ENCODE results near the gene IFT88.
"Not testable (repeated sequence)": the region's sequence is repeated elsewhere in the genome, so short reads cannot be mapped to it uniquely, and the experiment has no call there.

Gene IFT88

GRCh38 chr13:20633802-20634201, 66.8 kb downstream of the IFT88 start:
- DNase-seq: no peak

GRCh38 chr13:20636079-20636478, 69.1 kb downstream of the IFT88 start:
- no peak for DNase-seq

- DNase-seq: no peak
Measured at GRCh38 chr13:20637811-20638210, 70.9 kb downstream of the IFT88 start.

DNA sequence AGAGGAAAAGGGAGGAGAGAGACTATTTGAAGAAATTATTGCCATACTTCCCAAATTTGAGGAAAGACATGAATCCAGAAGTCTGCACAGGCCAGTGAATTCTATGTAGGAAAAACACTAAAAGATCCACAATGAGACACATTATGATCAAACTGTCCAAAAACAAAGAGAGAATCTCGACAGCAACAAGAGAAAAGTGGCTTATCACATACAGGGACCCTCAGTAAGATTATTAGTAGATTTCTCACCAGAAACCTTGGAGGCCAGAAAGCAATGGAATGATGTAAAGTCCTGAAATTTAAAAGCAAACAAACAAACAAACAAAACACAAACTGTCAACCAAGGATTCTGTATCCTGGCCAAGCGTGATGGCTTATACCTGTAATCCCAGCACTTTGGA, 80.8 kb downstream of the IFT88 start:
- DNase-seq: no peak

GRCh38 chr13:20652946-20653345, 86.0 kb downstream of the IFT88 start:
- no peak for DNase-seq

GRCh38 chr13:20654156-20654555, 87.2 kb downstream of the IFT88 start:
- no peak for DNase-seq

- no peak for DNase-seq
Measured at GRCh38 chr13:20658451-20659040, 91.6 kb downstream of the IFT88 start.

DNA sequence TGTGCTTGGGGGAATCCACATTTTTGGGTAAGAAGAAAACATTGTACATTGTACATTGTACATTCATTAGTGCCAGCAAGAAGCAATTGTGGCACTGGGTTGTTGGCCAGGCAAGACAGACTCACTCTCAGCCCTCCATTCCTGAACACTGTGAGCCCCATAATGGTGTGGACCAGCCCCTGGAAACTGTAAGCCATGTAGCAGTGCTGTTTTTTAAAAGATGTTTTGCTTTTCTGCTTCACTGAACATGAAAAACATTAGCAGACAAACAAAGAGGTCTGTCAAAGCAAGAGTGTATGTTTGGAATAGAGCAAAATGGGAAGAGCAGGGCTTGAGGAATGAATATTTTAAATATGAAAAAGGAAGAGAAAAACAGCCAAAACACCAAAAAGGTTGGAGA, 97.4 kb downstream of the IFT88 start:
- no peak for DNase-seq

DNA sequence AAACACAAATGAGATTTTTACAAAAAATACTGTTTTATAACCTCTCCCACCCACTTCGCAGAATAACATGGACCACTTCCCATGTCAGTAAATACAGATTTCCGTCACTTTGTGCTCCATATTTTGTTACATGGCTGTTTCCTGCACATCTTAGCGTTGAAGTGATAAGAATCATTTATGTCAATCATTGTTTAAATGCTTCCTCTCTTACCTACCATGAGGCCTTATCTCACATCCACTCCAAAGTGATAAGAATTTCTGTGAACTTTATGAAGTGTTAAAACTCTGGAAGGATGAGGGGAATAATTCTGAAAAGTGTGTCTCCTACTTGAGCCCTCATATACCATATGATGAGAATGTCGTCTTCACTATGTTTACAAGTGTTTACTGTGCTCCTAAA, 100.0 kb downstream of the IFT88 start:
- no peak for DNase-seq

DNA sequence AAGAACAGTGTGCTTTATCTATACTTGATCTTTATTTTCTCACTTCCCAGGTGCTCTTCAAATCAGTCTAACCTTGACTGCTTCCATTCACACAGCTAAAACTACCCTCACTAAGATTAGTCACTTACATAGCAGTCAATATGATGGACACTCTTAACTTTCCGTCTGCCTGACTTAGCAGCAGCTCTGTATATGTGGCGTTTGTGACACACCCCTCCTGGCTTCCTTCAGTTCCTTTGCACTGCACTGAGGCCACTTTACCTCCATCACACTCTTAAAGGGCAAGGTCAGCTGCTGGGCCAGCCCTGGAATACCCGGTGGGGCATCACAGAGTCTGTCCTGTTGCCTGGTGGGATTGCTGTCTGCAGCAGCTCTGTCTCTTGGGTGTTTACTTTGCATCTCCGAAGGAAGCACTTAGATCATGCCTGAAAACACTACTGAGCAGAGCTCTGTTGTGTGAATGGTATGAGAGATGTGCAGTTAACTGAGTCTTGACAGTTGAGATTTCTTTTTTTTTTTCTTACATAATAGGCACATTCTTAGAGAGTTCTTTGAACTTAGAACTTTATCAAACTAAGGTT, 101.0 kb downstream of the IFT88 start:
- DNase-seq: no peak

- DNase-seq: no peak
Measured at GRCh38 chr13:20669162-20669561, 102.2 kb downstream of the IFT88 start.

DNA sequence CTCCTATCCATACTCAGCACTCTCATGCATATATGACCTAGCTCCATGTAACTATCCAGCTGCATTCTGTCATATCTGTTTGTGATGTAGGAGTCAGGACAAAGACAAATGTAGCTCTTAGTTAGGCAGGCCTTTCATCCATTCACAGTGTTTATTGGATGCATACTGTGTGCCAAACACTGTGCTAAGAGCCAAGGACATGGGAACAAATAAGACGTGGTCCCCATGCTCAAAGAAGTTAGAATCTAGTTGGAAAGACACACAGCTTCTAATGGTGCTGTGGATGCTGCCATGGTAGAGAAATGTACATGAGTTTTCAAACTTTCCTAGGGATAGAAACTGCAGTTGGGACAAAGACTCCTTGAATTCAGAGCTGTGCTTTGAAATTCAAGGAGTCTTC, 104.8 kb downstream of the IFT88 start:
- DNase-seq: no peak

DNA sequence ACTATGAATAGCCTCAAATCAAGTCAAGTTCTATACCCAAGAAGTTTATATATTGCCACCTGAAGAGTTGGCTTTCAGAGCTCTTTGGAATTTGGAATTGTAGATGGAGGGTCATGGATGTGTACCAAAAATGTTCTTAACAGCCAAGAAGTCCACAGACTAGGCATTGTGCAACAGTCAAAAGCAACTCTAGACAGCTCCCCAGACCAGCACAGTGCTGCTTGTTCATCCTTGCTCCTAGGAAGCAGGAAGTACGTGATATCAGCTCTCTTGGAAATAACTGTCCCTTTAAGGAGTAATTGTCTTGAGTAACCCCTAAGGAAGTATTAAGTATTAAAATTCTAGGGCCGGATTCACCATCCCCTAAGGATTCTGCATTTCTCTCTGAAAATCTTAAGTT, 105.8 kb downstream of the IFT88 start:
- no peak for DNase-seq

- DNase-seq: no peak
Measured at GRCh38 chr13:20673715-20674114, 106.8 kb downstream of the IFT88 start.

GRCh38 chr13:20676213-20676612, 109.3 kb downstream of the IFT88 start:
- DNase-seq: no peak

GRCh38 chr13:20678606-20679005, 111.6 kb downstream of the IFT88 start:
- DNase-seq: not testable (repeated sequence)

GRCh38 chr13:20679879-20680278, 112.9 kb downstream of the IFT88 start:
- DNase-seq: no peak

DNA sequence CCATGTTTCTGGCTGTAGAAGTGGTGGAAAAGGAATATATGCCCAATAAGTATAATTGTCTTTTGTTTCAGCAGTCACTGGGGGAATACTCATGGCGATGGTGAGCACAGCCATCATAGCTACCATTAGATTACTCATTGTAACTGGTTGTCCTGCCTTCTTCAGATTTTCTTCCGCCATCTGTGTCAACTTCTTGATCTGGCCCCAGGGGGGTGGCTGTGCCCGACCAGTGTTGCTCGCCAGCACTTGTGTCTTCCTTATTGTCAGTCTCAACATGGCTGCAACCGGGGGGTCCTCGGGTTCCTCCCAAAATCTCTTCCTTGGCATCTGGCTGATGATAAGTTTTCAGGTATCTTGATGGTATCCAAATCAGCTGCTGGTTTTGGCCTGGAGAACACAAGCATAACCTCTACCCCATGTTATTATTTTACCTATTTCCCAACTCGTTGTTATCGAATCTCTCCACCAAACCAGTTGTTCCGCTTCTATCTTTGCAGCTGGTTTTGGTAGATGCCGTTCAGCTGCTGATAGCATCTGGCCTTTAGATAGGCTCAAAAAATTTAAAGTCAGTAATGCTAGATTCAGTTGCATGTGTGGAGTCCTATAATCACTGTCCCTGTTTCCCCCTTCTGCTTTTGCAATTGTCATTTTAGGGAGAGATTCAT, 113.6 kb downstream of the IFT88 start:
- DNase-seq: no peak

- DNase-seq: not testable (repeated sequence)
Measured at GRCh38 chr13:20681481-20681880, 114.5 kb downstream of the IFT88 start.

DNA sequence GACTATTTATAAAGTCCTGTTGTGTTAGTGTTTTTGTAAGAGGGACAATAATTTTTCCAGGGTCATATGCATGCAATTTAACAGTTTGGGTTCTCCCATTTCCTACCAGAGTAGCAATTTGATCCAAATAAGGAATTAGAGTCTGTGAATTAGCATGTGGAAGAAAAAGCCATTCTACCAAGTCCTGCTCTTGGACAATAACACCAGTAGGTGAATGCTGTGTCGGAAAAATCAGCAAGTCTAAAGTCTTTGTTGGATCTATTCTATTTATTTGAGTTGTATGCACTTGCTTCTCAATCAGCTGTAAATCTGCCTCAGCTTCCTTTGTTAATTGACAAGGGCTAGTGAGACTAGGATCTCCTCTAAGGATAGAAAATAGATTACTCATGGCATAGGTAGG, 115.1 kb downstream of the IFT88 start:
- no peak for DNase-seq

DNA sequence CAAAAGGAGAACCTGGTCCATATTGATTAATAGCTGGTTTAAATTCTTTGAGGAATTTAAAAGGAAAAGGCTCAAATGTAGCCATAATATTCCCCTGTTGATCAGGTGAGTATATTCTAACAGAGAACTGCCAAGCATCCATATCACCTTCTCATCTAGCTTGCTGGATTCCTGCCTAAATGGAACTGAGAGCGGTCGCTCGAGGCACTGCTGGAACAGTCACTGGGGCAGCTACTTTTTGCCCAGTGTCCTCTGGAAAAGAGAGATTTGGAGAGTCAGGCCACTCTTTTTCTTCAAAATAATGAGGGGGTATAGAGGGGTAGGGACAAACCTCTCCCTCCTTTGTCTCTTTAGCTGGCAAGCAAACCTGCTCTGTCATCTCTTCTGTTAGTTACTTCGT, 117.1 kb downstream of the IFT88 start:
- no peak for DNase-seq

GRCh38 chr13:20684546-20684945, 117.6 kb downstream of the IFT88 start:
- no peak for DNase-seq

- DNase-seq: no peak
Measured at GRCh38 chr13:20685092-20685491, 118.1 kb downstream of the IFT88 start.

DNA sequence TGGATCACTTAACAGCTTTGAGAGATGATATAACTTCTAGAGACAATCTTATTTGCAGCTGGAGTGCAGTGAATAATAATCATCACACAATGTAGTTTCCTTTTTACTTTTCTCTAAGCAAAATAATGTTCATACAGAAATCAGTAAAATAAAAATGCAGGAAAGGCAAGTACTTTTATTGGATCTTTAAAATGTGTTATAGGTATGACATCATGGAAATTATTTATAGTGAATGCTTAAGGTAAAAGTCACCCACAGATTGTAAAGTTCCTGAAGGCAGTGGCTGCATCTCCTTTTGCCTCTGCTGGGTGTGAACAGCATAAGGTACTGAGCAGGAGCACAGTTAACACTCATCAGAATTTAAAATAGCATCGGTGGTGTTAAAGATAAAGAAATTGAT, 119.2 kb downstream of the IFT88 start:
- DNase-seq: no peak

Data from stimulated activated CD8-positive, alpha-beta memory T cell treated with anti-CD3 and anti-CD28 coated beads, Interleukin-4, amount 100 ng/mL, for 48 hours (primary cell).